Liver (tissue), 3 donors: ENCODE data around the gene PPP2R3A.

ENCODE experiments used
- CTCF ChIP-seq: fragments of 150-350 bp; IDR thresholded peaks from 2 replicates; pipeline ENCODE4 v1.5.1; 2017; ENCODE audit warnings: improper control_type of control experiment, low read depth, low read length; ENCODE audit not compliant: missing input control
- HNF4A ChIP-seq, 2 donors: conservative IDR thresholded peaks; 2 replicates each; pipeline ENCODE4 v1.6.1; 2016; ENCODE audit warnings: antibody characterized with exemption in 2 of 2, mild to moderate bottlenecking in 2 of 2
- NR2F2 ChIP-seq: IDR thresholded peaks from 2 replicates; pipeline ENCODE4 v1.6.1; 2016; ENCODE audit warnings: antibody characterized with exemption
- RAD21 ChIP-seq, 2 donors: IDR thresholded peaks; 2 replicates each; pipeline ENCODE4 v1.6.1; 2016; ENCODE audit warnings: antibody characterized with exemption in 2 of 2, mild to moderate bottlenecking in 2 of 2
- donor health status: healthy.
- donor health status: healthy.

DNA sequence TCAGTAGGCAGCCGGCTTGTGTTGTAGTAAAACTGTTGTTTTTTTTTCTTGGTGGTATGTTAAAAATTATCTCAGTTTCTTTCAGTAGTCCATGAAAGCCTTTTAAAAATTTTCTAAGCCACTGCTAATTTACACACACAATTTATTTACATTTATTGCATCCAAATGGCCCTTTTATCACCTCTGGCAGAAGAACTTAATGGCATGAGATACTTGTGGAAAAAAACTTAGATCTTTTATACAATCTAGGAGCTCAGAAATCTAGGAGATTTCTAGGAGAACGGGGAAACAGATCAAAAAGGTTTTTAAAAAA is 1.4 kb downstream of the PPP2R3A start:
- TF ChIP-seq RAD21 (IDR thresholded peaks at IDR 0.05) (no peak), CTCF (no peak), HNF4A (conservative IDR thresholded peaks at IDR 0.05) (no peak), NR2F2 (no peak)
